HG03175 (cell line): Measurements from ENCODE around the gene DDIT4.
A peak's percentile ranks its signal among the peaks of the same experiment; 100 is the strongest.

ENCODE experiments used
- ATAC-seq: cut with Tn5 transposase; IDR thresholded peaks from one replicate; pipeline ENCODE4 v1.9.1; 2021; ENCODE audit warnings: mild to moderate bottlenecking, moderate library complexity; ENCODE audit not compliant: unreplicated experiment

Gene DDIT4

GRCh38 chr10:72315611-72316385 lies 42.1 kb downstream of the DDIT4 start:
- no peak for ATAC-seq

- ATAC-seq = no peak
Observed at GRCh38 chr10:72316386-72316700, 42.6 kb downstream of the DDIT4 start.

- no peak for ATAC-seq
Observed at GRCh38 chr10:72316748-72317435, 43.2 kb downstream of the DDIT4 start.

- ATAC-seq = no peak
Observed at GRCh38 chr10:72318418-72319262, 44.9 kb downstream of the DDIT4 start.

GRCh38 chr10:72319416-72320254 lies 45.9 kb downstream of the DDIT4 start:
- peak; percentile 54 for ATAC-seq

GRCh38 chr10:72320676-72321247 lies 47.0 kb downstream of the DDIT4 start:
- peak; percentile 66 for ATAC-seq

GRCh38 chr10:72321248-72322029 lies 47.7 kb downstream of the DDIT4 start:
- ATAC-seq = no peak

- no peak for ATAC-seq
Observed at GRCh38 chr10:72322030-72322279, 48.2 kb downstream of the DDIT4 start.

- no peak for ATAC-seq
Observed at GRCh38 chr10:72322280-72323058, 48.7 kb downstream of the DDIT4 start.

GRCh38 chr10:72323108-72323749 lies 49.5 kb downstream of the DDIT4 start:
- no peak for ATAC-seq

- ATAC-seq = no peak
Observed at GRCh38 chr10:72323771-72324191, 50.1 kb downstream of the DDIT4 start.
